Measurements from ENCODE around the gene SUFU.

SUFU gene

DNA sequence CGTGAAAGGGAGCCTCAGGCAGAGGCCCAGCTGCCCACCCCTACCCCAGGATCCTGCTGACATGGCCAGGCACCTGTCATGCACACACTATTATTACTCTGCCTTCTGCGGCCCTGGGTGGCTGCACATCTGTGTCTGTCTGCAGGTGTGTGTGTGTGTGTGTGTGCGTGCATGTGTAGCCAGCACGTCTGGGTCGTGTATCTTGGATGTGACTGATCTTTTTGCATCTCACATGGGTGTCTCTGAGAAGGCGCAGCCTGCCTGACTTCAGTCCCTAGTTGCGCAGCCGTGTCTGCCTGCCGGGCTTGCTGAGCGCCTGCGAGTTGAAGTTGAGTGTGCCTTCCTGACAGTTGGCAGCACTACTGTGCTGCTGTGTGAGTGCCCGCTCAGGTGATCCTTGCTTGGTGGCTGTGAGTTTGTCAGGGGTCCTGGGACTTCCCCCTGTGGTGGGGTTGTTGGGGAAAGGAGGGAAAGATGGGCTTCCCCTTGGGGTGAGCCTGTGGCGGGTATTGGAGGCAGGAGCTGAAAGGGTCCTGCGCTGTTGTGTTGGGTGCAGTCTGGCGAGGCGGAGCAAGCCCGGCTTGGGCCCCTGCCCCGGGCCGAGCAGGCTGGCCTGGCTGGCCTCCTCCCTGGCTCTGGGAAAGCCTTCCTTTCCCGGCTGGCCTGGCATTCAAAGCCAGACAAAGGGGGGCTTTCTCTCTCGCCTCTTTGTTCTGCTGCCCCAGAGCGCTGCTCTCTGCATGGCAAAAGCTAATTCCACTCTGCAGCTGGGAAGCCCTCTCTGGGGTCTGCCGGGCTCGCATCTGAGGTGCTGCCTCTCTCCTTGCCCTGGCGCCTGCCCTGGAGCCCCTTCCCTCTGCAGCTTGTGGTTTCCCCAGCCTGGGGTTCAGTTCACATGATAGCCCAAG, 145.4 kb downstream of the SUFU start:
- TF ChIP-seq GATA3 (IDR thresholded peaks at IDR 0.05; ENCODE audit: low read depth, low read length): no peak

GRCh38 chr10:102649797-102650654, 146.3 kb downstream of the SUFU start:
- TF ChIP-seq GATA2 (IDR thresholded peaks at IDR 0.05; ENCODE audit: low read depth, low read length): no peak
- TF ChIP-seq GATA3 (IDR thresholded peaks at IDR 0.05; ENCODE audit: low read depth, low read length): no peak

GRCh38 chr10:102650655-102651454, 147.1 kb downstream of the SUFU start:
- TF ChIP-seq GATA3 (IDR thresholded peaks at IDR 0.05; ENCODE audit: low read depth, low read length) (no peak), GATA2 (IDR thresholded peaks at IDR 0.05; ENCODE audit: low read depth, low read length) (no peak)

- TF ChIP-seq GATA3 (IDR thresholded peaks at IDR 0.05; ENCODE audit: low read depth, low read length): no peak
Observed at GRCh38 chr10:102651455-102652169, 147.8 kb downstream of the SUFU start.

DNA sequence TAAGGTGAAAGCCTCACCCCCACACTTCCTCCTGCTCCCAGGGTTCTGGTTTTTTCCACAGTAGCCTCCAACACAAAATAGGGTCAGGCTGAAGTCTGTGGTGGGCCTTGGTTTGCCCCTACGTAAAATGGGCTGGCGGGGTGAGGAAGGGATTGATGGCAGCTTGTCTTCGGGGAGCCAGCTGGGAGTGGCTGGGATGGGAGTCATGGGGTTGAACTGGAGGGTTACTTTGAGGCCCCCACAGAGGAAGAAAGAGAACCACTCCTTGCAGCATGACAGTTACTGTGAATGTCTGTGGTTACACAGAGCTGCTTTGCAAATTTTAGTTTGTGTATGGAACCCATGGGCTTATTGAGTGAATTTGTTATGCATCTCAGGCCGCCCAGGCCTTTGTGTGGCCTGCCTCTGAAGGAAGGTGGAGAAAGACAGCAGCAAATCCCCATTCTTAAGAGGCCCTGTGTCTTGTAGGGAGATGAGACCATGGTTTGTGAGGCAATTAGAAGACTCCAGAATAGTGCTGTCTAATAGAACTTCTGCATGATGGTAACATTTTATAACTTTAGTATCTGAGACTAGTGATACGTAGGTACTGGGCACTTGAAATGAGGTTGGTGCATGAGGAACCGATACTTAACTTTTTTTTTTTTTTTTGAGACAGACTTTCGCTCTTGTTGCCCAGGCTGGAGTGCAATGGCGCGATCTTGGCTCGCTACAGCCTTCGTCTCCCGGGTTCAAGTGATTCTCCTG, 148.6 kb downstream of the SUFU start:
- TF ChIP-seq GATA3 (IDR thresholded peaks at IDR 0.05; ENCODE audit: low read depth, low read length) (no peak), GATA2 (IDR thresholded peaks at IDR 0.05; ENCODE audit: low read depth, low read length) (no peak)

DNA sequence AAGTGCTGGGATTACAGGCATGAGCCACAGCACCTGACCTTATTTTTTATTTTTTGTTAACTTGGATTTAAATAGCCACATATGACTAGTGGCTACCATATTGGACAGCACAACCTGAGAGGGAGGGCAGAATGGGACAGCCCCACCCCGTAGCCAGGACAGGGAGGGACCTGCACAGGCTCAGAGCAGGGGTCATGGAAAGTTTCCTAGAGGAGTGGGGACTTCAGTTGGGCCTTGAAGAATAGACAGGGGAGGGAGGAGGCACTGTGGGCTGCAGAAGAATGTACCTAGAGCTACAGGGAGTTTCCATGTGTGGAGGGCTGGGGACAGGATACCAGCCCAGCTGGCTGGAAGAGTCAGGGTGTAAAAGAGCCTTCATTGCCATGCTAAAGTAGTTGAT, 149.3 kb downstream of the SUFU start:
- no peak for TF ChIP-seq GATA3 (IDR thresholded peaks at IDR 0.05; ENCODE audit: low read depth, low read length)
- TF ChIP-seq GATA2 (IDR thresholded peaks at IDR 0.05; ENCODE audit: low read depth, low read length): no peak

DNA sequence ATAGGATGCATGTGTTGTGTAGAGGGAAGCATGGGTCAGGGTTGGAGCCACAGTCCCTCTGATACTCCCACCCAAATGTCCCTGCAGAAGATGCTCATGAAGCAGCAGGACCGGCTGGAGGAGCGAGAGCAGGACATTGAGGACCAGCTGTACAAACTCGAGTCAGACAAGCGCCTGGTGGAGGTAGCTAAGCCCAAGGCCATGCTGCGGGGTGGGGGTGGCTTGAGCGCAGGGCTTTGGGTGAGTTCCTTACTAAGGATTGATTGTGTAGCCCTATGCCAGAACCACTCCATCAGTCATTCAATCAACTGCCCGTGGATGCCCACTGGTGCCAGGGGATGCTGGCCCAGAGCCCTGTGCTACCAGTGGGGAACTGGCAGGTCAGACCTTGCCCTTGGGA, 150.8 kb downstream of the SUFU start:
- no peak for TF ChIP-seq GATA2 (IDR thresholded peaks at IDR 0.05; ENCODE audit: low read depth, low read length)

- no peak for TF ChIP-seq GATA2 (IDR thresholded peaks at IDR 0.05; ENCODE audit: low read depth, low read length)
- TF ChIP-seq GATA3 (IDR thresholded peaks at IDR 0.05; ENCODE audit: low read depth, low read length): no peak
Observed at GRCh38 chr10:102654969-102655368, 151.2 kb downstream of the SUFU start.

GRCh38 chr10:102656026-102656425, 152.3 kb downstream of the SUFU start:
- no peak for TF ChIP-seq GATA2 (IDR thresholded peaks at IDR 0.05; ENCODE audit: low read depth, low read length)
- TF ChIP-seq GATA3 (IDR thresholded peaks at IDR 0.05; ENCODE audit: low read depth, low read length): no peak

GRCh38 chr10:102656791-102657371, 153.1 kb downstream of the SUFU start:
- no peak for TF ChIP-seq GATA2 (IDR thresholded peaks at IDR 0.05; ENCODE audit: low read depth, low read length)
- no peak for TF ChIP-seq GATA3 (IDR thresholded peaks at IDR 0.05; ENCODE audit: low read depth, low read length)

GRCh38 chr10:102657451-102657850, 153.7 kb downstream of the SUFU start:
- TF ChIP-seq GATA2 (IDR thresholded peaks at IDR 0.05; ENCODE audit: low read depth, low read length) (no peak), GATA3 (IDR thresholded peaks at IDR 0.05; ENCODE audit: low read depth, low read length) (no peak)

DNA sequence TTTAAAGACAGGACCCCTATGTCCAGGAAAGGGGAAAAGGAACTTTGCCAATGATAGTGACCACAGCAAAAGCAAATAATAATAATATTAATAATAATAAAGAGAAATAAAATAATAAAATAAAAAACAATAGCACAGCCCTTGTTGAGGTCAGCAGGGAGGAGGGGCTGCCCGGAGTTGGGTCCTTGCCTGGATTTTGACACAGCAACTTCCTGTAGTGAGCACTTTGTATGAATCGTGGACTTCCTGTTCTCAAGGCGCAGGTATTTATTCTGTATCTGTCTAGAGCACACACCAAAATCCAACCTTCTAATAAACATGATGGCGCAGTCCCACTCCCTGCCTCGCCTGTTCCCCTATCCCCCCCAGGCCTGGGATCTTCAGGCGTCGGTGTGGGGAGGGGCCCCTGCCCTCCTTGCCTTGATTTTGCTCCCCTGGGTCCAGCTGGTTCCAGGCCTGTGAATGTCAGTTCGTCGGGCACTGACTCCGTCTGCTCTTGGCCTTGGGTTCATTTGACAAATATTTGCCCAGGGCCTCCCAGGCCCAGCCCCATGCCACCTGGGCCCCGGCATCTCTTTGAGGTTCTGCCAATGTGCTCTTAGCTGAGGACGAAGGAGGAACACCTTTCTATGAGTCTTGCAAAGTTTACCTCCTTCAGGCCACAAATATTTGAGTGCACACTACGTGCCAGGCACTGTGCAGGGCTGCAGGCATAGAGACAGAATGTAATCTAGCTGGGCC, 154.4 kb downstream of the SUFU start:
- TF ChIP-seq GATA3 (IDR thresholded peaks at IDR 0.05; ENCODE audit: low read depth, low read length) (no peak), GATA2 (IDR thresholded peaks at IDR 0.05; ENCODE audit: low read depth, low read length) (no peak)

Measured in SH-SY5Y (cell line).